SK-MEL-5 (cell line): ENCODE measurements around the gene AGAP1. TPM values are rescaled to one million over a fixed set of nuclear protein-coding genes. Genes with fewer than 3 reads are reported as not detected.
A peak's percentile ranks its signal among the peaks of the same experiment; 100 is the strongest.

Experiments
- DNase-seq: peaks from one replicate; pipeline ENCODE4 v3.0.0-alpha.2; 2016; ENCODE audit warnings: low read depth, low spot score
- in situ Hi-C: cut with HindIII; loops from 2 replicates; pipeline ENCODE4 v1.10.0; 2016; ENCODE audit warnings: low sequenced_read_pairs, high pct_unique_total_duplicates, low pct_unique_long_range_greater_than_20kb
- total RNA-seq: library from RNA; depleted of rRNA; stranded (reverse); fragments of >200 nt; shearing (Covaris generic); gene quantifications from 2 replicates; pipeline ENCODE4 v1.2.3, GENCODE V29; 2014

AGAP1 gene
- total RNA-seq, 1 experiment from 2014 or later = 16.4 TPM

DNA sequence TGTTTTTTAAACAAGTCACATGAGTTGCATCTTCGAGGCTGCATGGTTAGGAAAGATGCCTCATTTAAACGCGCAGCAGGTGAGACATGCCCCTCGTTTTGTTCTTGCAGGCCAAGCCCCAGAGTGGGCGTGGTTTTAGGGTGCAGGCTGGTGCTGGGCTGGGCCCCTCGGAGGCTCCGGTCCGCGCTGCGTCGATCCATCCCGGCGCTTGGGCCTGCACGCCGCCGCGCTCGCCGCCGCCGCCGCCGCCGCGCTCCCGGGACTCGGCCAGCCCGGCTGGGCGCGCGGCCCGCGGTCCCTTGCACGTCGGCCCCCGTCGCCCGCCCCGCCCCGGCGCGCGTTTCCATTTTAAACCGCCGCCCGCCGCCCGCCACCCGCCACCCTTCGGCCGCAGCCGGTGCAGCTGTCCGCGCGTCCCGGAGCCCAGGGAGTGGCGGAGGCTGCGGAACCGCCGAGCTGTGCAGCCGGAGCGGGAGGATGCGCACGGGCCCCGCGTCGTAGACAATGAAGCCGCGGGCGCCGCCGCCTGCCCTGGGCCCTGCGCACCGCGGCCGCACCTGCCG is 175.5 kb downstream of the AGAP1 start:
- DNase-seq = peak; percentile 65
- in situ Hi-C loops = no loop called here

DNA sequence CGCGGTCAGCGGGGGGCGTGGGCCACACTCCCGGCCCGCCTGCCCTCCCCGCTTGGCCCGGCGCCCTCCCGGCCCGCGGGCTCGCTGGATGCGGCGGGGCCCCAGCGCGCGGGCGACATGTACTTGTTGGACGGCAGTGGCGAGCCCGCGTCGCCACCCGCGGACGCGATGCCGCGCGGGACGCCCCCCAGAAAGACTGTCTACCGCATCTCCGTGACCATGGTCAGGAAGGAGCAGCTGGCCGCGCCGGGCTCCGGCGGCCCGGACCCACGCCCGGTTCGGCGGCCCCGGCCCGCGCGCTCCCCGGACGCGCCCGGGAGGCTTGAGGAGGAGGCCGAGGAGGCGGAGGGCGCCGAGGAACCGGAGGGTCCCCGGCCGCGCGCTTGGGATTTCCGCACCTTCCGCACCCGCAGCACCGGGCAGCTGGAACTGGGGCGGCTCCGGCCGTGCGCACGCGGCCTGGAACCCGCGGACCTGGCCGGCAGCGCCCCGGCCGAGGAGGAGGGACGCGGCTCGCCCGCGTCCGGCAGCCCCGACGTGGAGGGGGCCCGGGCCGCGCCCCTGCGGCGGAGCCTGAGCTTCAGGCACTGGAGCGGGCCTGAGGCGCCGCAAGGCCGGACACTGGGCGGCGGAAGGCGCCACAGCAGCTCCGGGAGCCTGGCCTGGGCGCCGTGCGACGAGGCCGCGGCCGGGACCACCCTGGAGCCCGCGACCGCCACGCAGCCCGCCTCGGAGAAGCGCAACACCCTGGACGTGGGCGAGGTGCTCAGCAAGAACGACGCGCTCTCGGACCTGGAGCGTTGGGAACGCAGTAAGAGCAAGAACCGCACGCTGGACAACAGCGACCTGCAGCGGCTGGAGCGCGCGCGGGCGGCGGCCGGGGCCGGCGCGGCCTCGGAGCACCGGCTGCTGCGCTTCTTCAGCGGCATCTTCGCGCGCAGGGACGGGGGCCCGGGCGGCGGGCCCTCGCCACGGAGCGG is 176.4 kb downstream of the AGAP1 start:
- in situ Hi-C loops = no loop called here
- no peak for DNase-seq

DNA sequence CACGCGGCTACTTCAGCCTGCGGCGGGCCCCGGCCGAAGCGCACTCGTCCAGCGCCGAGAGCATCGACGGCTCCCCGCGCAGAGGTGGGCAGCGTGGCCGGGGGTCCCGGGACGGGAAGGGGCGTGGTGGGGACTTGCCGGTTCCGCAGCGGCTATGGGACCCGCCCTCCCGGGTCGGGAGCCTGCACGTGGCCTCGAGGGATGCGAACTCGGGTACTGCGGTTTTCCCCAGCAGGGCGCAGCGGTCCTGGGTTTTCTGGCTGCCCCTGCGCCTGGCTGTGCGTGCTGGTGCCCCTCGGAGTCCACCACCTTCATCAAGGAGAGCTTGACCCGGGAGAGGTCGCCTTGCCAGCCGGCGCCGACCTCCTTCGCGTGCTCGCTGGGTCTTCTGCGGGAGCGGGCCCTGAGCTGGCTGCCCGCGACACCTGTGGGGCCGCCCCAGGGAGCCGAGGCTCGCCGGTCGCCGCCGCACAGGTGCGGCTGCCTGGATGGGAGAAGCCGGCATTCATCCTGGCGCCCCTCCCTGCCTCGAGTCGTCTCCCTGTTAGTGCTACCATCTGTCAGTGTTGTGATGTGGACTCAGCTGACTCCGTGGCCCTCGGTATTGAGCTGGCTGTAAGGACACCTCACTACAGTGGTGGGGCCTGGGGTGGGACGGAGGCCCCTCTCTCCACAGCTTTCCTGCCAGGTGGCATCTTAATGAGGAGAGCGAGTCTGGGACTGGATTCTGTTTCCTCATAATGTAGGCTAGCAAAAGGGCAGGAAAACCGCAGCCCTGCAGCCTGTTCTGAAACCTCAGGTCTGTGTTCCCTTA is 177.3 kb downstream of the AGAP1 start:
- in situ Hi-C loops = no loop called here
- no peak for DNase-seq

DNA sequence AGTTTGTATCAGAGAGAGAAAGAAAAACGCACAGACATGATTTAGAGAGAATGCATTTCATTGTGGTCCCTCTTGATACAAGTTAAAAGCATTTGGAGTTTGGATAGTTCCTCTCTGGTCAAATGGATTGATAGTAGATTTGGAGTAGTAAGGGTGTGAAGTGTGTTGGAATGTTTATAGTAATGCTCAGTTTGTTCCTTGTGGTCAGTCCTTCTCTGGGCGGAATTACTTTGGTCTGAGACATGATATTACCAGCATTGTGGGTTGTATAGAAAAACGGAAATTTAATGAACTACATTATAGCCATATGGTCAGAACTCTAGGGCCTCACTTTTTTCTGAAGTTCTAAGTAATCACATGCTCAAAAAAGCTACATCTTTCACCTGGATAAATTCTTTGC is 178.9 kb downstream of the AGAP1 start:
- DNase-seq = no peak
- in situ Hi-C loops = no loop called here

DNA sequence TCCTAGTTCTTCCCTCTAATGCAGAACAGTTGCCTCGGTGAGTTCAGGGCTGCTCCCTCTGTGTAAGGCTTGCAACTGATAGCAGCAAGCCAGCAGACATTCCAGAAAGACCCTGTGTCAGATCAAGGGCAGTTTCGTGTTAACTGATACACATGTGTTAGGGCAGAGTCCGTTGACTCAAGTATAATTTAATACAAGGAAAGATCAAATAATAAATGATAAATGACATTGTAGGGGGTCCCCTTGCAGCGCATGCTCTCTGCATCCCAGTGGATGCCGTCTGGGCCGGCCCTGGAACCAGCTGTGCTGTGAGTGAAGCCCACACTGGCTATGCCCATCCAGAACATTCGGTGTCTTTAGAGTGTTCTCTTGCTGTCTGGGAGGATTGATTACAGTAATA is 180.3 kb downstream of the AGAP1 start:
- in situ Hi-C loops = no loop called here
- no peak for DNase-seq

DNA sequence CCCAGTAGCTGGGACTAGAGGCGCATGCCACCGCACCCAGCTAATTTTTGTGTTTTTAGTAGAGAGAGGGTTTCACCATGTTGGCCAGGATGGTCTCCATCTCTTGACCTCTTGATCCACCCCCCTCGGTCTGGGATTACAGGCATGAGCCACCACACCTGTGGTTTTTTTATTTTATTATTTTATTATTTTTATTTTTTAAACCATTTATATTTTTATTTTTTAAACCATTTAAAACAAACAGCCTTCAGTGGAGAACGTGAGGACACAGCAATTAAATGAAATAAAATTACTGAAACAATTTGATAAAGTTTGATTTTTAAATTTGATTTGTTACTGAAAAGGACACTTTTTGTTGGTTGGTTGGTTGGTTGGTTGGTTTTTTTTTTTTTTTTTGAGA is 181.0 kb downstream of the AGAP1 start:
- in situ Hi-C loops = no loop called here
- DNase-seq = no peak

DNA sequence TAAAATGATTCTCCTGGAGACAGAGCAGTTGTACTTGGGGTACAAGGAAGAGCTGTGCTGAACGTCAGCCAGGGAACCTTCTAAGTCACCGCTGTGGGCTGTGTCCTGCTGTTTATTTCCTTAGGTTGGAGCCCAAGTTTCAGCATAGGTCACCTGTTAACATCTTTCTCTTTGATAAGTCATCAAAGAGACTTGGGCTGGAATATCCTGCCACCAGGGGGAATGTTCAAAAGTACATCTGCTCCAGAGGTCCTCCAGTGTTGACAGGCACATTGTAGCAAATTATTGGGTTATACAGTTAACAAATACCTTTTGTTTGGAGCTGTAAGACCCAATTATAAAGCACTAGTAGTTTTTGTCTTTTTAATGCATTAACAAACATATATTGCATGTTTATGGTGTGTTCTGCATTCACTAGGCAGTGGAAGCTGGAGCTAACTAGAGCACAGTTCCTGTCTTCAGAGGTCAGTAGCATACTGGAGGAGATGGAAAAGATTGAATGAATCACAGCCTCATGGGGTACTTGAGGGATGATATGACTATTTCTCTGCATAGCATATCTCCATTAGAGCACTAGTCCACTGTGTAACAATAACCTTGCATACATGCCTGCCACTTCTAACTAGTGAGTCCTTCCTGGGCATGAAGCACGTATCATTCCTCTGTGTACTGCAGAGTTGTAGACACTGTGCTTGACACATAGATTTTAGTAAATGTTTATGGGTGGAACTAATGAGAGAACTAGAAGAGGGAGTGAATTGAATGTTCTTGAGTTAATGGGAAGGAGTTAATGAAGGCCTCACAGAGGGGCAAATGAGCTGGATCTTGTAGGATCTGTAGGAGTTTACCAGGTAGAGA is 182.1 kb downstream of the AGAP1 start:
- in situ Hi-C loops = no loop called here
- DNase-seq = peak; percentile 9

DNA sequence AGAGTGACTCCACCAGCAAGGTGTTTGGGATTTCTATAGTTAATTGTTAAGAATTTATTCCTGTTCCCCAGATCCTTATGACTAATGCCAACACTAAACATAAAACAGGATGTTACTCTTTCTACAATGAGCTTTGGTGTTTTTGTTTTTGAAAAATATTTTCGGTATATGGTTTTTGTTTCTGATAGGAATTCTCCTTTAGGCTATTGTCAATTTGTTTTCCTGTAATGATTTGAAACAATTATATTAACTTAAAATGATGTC is 182.6 kb downstream of the AGAP1 start:
- in situ Hi-C loops = no loop called here
- no peak for DNase-seq

DNA sequence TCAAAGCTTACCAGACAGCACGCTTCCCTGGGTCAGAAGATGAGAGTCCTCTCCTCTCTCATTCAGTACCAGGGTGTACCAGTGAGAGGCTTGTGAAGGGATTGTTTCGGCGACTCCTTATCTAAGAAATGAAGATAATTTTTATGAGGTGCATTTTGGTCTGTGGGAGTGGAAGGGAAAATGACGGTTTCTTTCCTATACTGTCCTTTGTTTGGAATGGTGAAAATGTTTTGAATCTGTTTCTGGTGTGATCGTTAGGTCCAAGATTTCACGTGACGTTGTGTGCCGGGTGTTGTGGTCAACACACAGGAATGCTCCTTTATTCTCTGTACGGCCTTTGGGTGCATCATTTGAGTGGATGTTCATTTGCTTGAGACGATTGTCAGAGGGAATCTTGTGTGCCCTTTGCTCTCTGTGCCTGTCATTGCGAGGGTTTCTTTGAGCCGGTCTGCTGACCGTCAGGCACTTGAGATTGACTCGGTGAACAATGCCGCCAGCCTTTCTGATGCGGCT is 183.5 kb downstream of the AGAP1 start:
- in situ Hi-C loops = no loop called here
- DNase-seq = no peak

DNA sequence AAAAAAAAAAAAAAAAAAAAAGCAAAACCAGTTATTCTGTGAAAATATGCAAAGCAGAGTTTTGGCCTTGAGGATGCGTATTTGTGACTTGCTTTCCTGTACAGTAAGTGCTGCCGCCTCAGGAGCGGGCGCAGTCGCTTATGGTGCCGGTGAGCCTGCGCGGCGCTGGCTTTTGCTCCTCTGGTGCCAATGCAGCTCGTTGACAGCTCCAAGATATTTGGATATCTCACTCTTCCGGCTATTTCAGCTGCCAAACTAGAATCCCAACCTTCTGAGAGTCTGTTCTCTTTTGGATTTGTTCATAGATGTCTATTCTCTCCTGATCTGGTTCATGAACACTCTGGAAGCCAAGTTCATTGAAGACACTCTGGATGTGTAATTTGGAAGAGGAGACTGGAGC is 184.1 kb downstream of the AGAP1 start:
- in situ Hi-C loops = no loop called here

DNA sequence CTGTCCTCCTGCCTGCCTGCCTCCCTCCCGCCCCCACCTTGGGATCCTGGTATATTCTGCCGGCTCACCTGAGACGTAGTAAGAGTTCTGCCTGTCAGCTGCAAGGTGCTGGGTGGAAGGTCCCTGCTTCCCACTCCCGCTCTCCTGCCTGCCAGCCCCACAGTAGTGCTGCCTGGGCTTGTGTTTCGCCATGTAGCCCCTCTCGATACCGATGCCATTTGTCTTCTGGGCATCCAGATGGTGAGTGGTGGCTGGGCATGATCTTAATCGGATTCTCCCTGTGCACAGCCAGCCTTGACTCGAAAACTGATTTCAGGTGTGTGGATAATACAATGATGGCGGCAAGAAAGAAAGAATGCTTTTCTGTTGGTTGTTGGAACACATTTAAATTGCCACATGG is 184.9 kb downstream of the AGAP1 start:
- DNase-seq = no peak
- in situ Hi-C loops = no loop called here

More for the DNA sequence above, 184.1 kb downstream of the AGAP1 start:
- no peak for DNase-seq

DNA sequence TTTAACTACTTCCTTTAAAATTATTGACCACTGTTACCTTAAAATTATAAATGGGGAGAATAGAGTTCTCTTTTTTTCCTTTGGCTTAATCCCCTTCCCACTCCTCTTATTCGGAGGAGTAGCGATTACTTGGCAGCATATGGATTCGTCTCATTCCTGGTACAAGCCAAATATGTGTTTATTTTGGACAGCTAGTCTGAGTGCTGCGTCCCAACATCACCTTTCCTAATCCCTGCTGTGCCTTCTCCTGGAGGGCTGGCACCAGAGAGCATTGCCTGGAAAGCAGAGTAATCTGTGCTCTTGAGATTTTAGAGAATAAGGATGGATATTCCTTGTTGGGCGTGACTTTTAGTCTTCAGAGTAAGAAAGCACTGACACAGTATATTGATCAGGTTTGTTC is 185.6 kb downstream of the AGAP1 start:
- in situ Hi-C loops = no loop called here
- no peak for DNase-seq

DNA sequence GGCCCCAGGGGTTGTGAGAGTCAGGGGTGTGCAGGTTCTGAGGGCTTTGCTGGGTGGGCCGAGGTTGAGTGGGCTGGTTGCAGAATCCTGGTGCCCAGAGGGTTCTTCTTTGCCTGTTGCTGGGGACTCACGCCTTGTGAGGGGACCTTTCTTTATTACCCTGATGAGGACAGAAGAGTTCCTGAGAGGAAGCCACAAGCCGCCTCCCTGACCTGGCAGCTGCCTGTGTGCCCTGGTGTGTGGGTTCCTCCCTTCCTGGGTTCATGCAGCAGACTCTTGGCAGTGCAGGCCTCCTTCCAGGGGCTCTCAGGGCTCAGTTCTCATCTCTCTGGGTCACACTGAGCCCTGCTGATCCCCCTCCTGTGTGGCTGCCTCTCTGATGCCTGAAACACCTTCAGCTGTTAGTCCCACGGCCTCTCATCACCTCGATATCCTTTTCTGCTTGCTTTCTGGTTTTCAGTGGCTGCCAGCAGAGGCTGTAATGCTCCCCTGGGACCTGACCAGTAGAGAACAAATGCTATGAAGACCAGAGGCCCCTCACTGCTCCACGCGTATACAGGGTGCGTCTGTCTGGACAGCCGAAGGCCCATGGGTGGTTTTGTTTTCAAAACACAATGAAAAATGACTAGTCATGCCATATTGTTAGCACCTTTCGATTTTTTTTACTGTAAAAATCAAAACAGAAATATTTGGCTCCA is 191.3 kb downstream of the AGAP1 start:
- no peak for DNase-seq
- in situ Hi-C loops = no loop called here

DNA sequence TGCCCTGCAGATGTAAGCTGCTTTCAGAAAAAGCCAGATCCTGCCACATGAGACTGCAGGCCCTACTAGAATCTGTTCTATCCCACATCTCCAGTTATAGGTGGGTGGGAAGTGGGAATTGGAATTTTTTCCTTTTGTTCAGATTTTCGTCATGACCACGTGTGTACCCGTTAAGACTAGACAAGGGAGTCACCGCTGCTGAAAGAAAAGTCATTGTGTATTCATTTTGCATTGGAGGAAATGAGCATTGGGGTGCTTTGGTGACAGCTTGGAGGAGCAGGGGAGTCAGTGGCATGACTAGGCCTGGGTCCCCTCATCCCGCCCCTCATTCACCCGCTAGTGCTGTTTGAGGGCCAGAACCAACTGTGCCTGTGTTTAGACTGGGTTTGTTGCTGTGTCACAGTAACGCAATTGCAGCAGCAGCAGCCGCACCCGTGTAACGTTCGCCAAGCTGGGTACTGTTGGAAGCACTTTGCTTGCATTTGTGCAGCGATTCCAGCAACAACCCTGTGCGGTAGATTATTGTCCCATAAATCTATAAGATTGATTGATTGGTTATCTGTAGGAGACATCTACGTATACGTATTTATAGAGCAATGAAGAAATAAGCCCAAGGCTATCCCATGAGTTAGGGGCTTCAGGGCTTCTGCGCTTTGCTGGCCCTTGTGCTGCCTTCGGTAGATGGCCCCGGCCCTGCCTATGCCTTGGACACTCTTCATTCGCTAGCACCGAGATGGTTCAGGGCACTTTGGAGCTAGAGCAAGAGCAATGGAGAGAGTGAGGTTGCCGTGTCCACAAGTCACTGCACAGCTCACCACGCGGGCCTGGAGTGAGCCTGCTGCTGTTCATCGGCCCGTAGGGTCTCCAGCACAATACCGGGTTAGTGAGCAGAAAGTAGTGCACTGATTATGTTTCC is 194.9 kb downstream of the AGAP1 start:
- DNase-seq = no peak
- in situ Hi-C loops = no loop called here

DNA sequence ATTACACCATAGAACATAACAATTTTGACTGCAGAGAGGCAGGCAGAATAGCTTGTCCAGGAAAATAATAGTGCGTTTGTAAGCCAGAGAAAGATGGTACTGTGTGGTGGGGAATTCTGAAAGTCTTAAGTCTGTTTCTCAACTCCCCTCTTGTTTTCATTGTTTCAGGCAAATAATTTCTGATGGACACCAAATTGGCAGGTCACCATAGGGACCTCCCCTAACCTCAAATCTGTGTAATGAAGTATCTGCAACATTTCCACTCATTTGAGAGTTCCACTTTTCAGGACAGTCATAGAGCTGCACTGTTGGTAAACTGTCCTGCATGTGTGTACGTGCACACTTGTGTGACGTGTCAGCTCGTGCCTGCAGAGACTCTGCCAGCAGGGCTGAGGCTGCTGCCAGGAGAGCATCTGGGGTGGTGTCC is 195.6 kb downstream of the AGAP1 start:
- in situ Hi-C loops = no loop called here

More for the DNA sequence above, 195.6 kb downstream of the AGAP1 start:
- DNase-seq = peak; percentile 62
